ENCODE measurements around the gene SH3RF3.

The SH3RF3 gene

DNA sequence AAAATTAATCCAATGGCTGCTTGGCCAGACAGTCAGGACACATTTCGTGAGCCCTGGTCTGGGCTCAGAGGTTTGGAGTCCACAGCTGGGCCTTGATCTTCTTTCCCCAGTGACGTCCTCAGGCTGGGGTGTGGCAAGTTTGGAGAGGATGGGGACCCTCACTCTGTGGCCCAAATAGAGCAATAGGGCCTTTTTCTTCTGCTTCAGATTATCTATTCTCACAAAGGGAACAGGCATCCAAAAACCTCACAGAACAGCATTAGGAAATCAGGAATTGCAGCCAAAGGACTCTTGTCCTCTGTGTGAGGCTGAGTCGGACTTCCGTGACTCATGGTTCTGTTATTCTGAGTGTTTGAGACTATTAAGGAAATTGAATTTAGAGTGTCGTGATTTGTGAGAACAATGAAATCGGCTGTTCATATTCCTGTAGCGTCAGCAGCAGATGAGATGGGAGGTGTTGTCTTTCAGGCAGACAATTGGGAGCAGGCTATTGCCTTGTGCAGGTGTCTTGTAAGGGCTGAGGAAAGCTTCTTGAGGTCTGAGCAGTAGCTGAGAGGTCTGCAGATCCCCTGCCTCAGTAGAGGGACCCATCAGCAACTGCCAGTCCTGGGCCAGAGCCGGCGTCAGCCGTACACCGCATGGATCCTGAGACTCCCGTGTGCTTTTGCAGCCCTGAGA is 113.8 kb downstream of the SH3RF3 start:
- DNase-seq (ENCODE audit: low spot score) = no peak

DNA sequence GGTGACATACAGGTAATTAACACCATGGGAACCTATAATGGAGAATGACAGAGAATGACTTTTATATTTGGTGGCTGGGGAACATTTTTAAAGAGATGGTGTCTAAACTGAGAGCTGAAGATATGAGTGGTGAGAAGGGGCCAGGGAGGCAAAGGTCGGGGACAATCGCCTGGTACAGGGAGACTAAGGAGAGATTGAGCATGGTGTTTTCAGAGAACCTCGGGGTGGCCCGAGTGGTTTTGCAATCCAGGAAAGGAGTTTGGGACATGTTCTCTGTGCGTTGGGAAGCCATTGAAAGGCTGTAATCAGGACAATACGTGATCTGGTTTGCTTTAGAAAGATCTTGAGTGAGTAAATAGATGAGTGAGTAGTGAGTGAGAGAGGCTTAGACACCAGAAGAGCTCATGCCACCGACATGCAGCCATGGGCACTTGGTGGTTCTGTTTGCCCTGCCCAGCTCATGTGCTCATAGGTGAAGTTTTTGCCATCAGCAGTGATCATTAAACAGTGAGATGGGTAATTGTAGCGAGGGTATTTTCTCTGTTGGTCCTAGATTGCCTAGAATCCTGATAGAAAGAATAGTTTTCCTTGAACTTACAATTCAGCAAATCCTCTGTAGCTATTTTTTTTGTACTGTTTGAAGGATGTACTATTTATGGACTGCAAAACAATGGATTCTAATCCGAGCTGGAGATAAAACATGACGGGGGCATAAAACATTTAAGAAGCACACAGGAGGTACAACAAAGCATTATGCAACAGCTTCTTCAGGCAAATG is 114.7 kb downstream of the SH3RF3 start:
- no peak for DNase-seq (ENCODE audit: low spot score)

DNA sequence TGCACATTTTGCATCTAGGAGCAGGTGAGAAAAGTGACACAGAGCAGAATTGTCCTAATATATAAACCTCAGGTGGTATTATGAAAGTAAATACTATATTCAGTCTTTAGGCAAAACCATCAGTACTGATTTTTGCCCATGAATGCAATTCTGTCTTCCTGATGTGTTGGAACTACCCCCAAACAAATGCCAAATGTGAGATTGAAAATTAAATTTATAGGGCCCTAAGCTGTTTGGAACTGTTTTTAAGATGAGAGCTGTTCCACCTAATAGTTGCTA is 115.2 kb downstream of the SH3RF3 start:
- DNase-seq (ENCODE audit: low spot score) = no peak

DNA sequence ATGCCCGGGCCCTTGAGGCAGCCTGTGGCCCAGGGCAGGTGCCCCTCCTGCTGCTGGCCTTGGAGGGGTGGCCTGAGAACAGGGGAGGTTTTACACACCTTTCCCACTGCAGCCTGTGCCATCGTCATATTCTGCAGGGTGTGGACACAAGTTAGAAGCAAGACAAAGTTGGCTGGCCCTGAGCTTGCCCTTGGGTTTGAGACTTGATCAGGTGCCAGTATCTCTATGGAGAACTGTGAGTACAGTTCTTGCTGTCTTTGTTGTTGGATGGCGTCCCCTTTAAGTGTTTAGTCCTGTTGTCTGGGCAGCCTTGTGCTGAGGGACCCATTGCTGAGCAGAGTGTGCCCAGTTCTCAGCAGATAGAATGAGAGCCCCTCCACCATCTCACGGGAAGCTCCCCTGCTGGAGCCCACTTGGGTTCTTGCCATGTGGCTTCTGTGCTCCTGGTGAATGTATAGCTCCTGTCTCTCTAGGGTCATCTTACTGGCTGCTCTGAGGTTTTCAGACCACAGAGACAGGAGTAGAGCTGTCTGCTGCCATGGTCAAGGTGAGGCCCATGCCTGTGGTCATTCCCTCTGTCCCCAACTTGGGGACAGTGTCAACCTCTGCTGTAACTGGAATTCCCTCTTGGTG is 115.9 kb downstream of the SH3RF3 start:
- no peak for DNase-seq (ENCODE audit: low spot score)

DNA sequence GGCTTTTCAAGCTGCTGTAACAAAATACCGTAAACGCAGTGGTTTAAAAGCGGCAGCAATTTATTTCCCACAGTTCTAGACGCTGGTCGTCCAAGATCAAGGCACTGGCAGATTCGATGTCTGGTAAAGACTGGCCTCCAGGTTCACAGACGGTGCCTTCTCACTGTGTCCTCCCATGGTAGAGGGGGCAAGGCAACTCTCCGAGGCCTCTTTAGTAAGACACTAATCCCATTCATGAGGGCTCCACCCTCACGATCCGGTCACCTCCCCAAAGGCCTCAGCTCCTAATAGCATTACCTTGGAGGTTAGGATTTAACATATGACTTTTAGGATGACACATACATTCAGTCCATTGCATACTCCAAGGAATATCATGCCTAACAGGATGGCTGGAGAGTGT is 117.2 kb downstream of the SH3RF3 start:
- no peak for DNase-seq (ENCODE audit: low spot score)

DNA sequence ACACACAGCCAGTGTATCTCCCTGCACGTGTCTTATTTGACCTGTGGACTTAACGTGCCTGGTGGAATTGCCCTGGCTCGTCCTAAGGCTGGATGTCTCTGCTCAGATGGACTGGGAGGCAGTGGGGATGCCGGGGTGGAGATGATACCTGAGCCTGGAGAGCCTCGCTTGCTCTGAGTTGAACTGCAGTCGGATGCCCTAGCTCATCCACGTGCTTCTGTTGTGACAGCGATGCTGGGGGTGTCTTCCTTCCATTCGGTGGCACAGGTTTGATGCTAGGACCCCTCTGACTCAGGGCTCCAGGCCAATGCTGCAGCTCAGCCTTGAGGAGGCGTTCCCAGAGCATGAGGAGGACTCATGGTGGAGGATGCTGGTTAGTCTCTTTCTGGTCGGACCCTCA is 117.6 kb downstream of the SH3RF3 start:
- DNase-seq (ENCODE audit: low spot score) = no peak

DNA sequence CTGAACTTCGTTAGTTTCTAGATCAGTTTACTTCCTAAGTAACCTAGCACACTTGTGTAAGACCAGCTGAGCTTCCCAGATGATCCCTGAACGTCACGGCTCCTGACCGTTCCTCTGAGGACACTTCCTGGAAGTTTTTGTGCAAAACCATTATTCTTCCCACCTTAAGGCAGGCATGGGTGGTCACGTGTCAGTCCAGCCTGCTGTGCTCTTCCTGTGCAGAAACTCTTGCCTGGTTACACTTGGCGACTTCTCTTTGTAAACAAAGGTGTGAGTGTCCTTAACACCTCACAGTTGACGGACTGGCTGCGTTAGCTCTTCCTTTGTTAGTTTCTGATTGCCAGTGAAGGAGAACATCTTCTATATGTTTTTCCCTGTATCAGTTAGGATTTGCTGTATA is 118.3 kb downstream of the SH3RF3 start:
- DNase-seq (ENCODE audit: low spot score) = no peak

DNA sequence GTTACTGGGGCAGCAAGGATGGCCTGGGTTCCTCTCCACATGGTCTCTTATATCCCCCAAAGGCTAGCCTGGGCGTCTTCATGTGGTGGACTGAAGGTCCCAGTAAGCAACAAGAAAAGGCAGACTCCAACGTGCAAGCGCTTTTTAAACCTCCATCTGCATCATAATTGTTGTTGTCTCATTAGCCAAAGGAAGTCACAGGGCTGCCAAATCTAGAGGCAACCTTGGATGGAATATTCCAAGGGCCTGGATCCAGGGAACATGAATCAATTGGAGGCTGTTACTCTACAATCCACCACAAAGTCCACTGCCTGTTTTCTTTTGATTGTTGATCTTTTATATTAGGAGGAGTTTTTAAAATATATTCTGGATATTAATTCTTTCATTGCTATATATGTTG is 118.8 kb downstream of the SH3RF3 start:
- no peak for DNase-seq (ENCODE audit: low spot score)

DNA sequence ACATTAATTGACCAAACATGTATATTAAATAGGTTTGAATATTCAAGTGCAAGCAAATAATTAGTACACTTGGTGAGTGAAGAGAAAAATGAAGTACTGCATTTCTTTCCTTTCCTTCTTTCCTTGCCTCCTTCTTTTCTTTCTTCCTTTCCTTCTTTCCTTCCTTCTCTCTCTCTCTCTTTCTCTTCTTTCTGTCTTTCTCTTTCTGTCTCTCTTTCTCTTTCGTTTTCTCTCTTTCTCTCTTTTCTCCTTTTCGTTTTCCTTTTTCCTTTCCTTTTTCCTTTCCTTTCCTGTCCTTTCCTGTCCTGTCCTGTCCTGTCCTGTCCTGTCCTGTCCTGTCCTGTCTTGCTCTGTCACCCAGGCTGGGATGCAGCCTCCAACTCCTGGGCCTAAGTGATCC is 119.6 kb downstream of the SH3RF3 start:
- DNase-seq (ENCODE audit: low spot score) = no peak

DNA sequence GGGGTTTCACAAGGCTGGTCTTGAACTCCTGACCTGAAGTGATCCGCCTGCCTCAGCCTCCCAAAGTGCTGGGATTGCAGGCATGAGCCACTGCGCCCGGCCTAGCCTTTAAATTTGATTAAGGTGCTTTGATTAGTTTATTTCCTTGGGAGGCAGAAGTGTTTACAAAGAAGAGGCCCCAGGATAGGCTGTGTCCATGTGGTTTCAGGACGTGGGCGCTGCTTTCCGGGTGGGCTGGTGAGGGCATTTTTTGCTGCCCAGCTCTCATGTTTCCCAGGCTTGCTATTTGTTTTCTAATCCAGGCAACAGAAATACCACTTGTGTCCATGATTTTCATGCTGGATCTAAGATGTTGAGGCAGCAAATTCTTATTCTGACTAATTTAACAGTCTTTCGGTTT is 124.2 kb downstream of the SH3RF3 start:
- DNase-seq (ENCODE audit: low spot score) = no peak

DNA sequence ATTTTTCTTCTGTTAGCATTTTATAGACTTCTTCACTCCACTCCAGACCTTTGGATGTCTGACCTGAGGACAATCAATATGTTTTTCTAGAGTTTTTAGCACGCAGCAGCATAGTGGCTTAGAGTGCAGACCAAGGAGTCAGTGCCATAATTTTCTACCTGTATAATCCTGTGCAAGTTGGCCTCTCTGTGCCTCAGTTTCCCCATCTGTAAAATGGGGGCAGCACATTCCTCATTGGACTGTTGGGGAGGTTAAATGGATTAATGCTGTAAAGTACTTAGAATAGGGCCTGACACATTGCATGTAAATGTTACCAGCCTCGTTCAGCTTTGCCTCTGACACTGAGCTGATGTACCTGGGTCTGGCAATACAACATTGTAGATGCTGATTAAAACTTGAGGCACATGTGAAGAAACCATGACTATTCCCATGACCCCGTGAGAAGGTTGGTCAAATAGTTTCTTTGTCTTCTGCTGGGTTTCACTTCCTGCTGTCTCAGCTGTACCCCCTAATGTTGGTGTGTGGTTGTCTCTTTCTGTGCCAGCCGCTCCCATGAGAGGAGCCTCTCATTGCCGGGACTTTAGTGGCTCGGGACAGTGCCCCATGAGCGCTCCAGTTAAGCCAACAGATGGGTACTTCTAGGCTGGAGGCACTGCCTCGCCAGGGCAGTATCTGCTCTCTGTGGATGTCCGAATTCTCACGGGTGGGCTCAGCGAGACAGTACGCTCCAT is 125.3 kb downstream of the SH3RF3 start:
- peak; percentile 16 for DNase-seq (ENCODE audit: low spot score)

DNA sequence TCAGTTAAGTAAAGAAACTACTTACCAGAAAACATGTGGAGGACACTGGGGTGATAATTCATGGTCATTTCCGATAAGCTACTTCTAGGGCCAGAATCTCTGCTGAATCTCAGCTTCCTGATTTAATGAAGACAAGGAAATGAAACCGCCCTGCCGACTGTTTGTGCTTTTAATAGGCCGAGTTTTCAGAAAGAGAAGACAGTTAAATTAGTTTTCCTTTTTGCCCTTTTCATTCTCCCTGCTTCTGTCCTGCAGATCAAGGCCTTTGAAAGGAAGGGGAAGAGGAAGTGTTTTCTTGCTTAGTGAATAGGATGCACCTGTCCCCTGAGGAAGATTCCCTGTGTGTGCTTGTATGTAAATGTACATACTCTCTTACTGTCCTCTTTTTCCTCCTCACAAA is 126.6 kb downstream of the SH3RF3 start:
- DNase-seq (ENCODE audit: low spot score) = peak; percentile 13

DNA sequence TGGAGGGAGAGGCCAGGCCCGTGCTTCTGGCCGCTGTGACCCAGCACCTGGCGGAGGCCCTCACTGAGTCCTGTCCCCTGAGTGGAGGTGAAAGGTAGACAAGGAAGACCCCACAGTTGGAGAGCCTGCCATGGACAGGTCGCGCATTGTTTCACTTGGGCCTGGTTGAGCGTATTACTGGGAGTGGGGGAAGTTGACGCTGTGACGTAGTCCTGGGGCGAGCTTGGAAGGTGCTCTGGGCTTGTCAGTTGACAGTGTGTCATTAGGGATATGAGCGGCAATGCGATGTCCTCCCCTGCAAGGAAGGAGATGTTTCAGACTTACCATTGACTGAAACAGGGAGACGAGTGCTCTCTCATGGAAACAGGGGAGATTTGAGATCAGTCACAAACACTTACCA is 127.1 kb downstream of the SH3RF3 start:
- no peak for DNase-seq (ENCODE audit: low spot score)

DNA sequence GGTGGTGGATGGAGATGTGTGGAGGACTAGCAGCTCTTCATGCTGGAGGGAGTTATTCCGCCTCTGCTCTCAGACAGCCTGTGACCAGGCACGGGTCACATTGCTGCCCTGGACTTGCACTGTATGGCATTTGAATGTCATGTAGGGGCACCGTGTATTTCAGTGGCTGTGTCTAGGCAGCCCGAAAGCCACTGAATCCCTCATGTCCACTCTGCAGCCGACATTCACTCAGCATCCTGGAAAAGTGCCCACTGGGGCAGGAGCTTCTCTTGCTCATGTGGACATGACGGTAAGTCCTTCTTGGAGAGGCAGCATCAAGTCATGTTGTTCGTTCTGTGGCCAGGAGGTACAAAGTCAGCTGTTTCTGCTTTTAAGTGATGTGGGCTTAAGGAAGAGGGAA is 127.9 kb downstream of the SH3RF3 start:
- DNase-seq (ENCODE audit: low spot score) = no peak

DNA sequence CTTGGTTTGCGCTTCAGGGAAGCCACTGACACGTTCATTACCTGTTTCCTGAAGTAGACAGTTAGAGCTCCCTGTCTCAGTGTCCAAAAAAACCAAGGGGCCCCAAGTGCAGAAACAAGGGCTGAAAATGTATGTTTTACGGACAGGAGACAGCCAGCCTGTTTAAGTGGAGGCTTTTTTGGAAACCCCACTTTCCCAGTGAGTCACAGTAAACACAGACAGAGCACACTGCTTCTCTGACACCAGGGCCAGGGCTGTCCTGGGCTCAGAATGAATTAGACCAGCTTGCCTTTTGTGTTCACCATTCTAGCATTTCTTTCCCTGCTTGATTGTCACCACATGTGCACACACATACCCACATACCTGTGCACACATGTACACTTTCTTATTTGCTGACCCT is 128.6 kb downstream of the SH3RF3 start:
- no peak for DNase-seq (ENCODE audit: low spot score)

DNA sequence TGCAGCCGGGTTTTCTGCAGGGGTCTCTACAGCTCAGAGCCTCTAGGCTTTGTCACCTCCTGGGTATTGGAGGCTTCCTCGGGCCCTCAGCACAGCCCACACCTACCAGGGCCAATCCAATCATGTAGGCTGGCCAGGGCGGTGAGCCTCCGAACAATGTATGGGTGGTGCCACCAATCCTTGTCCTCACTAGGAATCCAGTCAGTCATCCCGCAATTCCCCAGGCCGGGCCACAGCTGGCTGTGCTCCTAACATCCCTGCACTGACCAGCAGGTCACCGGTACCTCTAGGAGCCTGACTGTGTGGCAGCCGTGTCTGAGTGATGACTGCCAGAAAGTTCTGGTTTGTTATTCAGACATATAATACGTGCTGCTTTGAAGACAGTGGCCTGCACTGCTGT is 129.4 kb downstream of the SH3RF3 start:
- no peak for DNase-seq (ENCODE audit: low spot score)

DNA sequence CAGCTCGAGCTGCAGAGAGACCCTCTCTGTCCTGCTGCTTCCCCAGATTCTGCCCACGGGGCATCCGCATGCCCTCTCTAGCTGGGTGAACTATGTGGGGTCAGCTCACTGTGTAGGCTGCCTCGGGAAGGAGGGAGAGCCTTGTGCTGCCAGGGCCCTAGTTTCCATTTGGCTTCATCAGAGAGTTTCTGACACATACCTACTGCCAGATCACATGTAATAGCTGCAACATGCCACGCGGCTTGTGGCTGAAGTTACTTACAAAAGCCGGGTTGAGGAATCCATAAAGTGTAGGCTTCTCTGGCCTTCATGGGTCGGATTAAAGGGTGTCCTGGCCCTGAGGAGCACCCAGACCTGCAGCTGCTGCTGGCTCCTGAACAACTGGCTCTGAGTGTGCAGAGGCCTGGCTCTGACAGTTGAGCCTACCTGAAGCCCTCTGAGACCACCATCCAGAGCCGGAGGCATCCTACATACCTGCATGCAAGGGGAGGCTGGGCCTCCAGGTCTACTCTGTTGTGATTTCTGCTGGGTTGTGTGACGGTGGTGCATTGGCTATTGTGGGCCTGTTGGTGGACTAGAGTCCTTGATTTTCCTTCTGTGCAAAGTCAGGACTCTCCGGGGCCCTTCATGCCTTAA is 130.0 kb downstream of the SH3RF3 start:
- no peak for DNase-seq (ENCODE audit: low spot score)

DNA sequence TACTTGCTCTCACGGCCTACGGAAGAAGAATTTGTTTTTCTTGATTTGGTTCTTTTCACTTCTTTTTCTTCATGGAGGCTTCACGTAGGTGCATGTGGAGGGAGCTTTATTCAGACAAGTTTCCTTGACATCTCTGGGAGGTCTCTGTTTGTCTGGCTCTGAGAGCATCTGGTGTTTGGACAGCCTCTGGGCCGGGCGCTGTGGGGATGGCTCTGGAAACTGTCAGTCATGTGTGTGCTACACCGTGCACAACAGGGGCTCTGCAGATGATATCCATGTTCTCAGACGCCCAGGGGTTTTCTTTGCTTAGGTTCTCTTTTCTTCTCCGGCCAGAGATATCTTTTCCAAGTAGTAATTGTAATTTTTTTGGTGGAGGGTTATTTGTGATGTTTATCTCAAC is 130.7 kb downstream of the SH3RF3 start:
- DNase-seq (ENCODE audit: low spot score) = no peak

DNA sequence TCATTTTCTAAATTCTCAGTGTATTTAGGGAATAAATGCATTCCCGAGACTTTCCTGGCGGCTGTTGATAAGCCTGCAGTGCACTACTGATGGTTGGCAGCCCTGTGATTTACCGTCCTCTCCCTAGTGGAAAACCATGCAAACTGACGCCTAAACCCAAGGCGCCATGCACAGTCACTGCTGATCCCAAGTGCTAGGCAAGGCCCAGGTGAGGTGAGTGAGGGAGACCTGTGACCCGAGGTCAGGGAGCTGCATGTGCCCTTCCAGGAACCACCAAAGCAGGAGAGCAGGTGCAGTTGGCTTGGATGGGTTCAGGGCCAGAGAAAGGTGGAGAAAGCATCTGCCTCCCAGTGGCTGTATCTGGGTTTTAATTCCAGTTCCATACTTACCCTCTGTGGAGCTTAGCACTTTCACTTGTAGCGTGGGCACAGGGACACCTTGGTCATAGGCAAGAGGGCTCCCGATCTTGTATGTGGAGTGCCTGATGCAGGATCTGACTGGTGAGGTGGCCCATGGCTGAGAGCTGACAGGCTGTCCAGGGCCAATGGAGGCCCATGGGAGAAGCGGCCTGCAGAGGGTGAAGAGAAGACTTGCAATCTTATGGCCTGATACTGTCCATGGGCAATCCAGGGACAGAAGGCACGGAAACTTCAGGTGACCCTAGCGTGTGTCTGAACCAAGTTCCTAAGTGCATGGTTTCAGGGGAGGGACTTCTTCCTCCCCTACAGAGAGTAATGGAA is 131.3 kb downstream of the SH3RF3 start:
- DNase-seq (ENCODE audit: low spot score) = no peak

DNA sequence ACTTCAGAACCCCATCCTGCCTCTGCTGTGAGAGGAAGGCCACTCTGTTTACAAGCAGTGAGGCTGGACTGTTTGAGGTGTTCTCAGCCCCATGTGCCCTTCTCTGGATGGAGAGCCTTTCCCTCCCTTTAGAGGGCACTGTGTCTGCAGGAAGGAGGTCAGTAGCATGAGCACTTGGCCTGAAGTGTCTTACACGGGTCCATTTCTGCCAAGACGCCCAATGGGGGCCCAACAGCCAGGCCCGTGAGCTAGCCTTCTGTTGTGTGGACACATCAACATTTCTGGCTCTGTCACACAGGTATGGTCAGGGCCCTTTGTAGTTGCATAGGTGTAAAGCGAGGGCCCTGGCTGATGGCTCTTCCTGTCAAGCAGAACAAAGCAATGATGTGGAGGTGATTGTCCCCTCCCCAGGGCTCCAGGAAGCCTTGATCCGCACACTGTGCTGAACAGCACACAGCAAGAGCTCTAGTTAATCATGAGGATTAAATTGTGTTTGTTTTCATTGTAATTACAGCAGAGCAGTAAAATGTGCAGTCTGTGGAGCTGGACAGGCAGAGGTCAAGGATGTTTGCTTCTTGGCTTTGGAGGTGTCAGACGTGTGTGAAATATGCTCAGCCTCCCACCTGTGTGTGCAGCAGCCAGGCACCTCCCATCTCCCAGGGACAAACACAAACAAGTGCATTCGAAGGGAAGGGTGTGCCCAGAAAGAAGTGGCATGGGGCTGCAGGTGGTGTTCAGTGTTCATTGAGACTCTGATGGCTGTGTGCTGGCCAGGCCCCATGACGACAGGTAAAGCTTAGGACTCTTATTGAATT is 132.1 kb downstream of the SH3RF3 start:
- no peak for DNase-seq (ENCODE audit: low spot score)

Data from NAMALWA (cell line).